GM12878 (cell line): ENCODE data around the gene CACNA1D. TPM values are rescaled to one million over a fixed set of nuclear protein-coding genes. Genes with fewer than 3 reads are reported as not detected.

Experiments
- ATAC-seq: fragments of 200-7000 bp; cut with Tn5 transposase; 3 replicates; pipeline ENCODE4 v1.9.1; 2020; ENCODE audit warnings: mild to moderate bottlenecking, moderate library complexity
- BruUV-seq: library from RNA; stranded (reverse); fragments of 400-500 nt; replicated peaks from 2 replicates; lab custom pipeline; 2021; lab: Mats Ljungman, UMichigan
- CTCF ChIA-PET: fragments of 300-600 bp; sonication (Branson Sonifier 250); formaldehyde crosslinking; extraction: SDS; loops from one replicate; lab custom pipeline; 2021; ENCODE audit warnings: inconsistent platforms; lab: Yijun Ruan, JAX
- POLR2A ChIA-PET: fragments of 350-600 bp; formaldehyde crosslinking; extraction: SDS; loops from one replicate; lab custom pipeline; 2021; ENCODE audit warnings: inconsistent platforms; lab: Charles Lee
- RAD21 ChIA-PET: fragments of 300-600 bp; sonication (Branson Sonifier 250); formaldehyde crosslinking; loops from one replicate; lab custom pipeline; 2023; ENCODE audit warnings: antibody characterized with exemption; ENCODE audit not compliant: unreplicated experiment; lab: Charles Lee
- SMC1A ChIA-PET: fragments of 300-600 bp; sonication (Branson Sonifier 250); formaldehyde crosslinking; loops from one replicate; lab custom pipeline; 2023; ENCODE audit not compliant: unreplicated experiment, uncharacterized antibody; lab: Charles Lee
- DNase-seq: peaks from one replicate; pipeline ENCODE4 v3.0.0-alpha.2; 2011; ENCODE audit warnings: low read depth, low spot score
- FAIRE-seq: peaks from 3 replicates; lab custom pipeline; 2011; peaks lifted over from hg19 to GRCh38; lab: Jason Lieb, UNC
- H2AFZ ChIP-seq: 2 replicates; pipeline ENCODE4 v1.6.0; 2011; ENCODE audit warnings: low read depth, low read length, control low read depth; ENCODE audit not compliant: control insufficient read depth
- H3K27ac ChIP-seq: 2 replicates; pipeline ENCODE4 v1.5.1; 2011; ENCODE audit warnings: control low read depth; ENCODE audit not compliant: control insufficient read depth, insufficient read depth
- H3K27me3 ChIP-seq, 2 experiments: replicated peaks in 1 of 2; 2 replicates each; pipeline versions ENCODE4 v1.6.0 to v1.6.1; 2011; ENCODE audit warnings: low read length in 1 of 2; ENCODE audit not compliant: control insufficient read depth in 2 of 2, insufficient read depth in 2 of 2
- H3K36me3 ChIP-seq, 2 experiments: 2 replicates each; pipeline ENCODE4 v1.5.1; 2011; ENCODE audit warnings: low read length in 1 of 2; ENCODE audit not compliant: control insufficient read depth in 2 of 2, insufficient read depth in 2 of 2
- H3K4me1 ChIP-seq: 2 replicates; pipeline ENCODE4 v1.6.1; 2011; ENCODE audit warnings: mild to moderate bottlenecking, low read length, moderate library complexity, mixed read lengths; ENCODE audit not compliant: control insufficient read depth, insufficient read depth
- H3K4me2 ChIP-seq: 2 replicates; pipeline ENCODE4 v1.6.0; 2011; ENCODE audit warnings: control low read depth; ENCODE audit not compliant: control insufficient read depth, insufficient read depth
- H3K4me3 ChIP-seq: fragments of 200-600 bp; sonication (generic); 2 replicates; pipeline ENCODE4 v1.5.1; 2016
- H3K79me2 ChIP-seq: 2 replicates; pipeline ENCODE4 v1.6.0; 2011; ENCODE audit warnings: low read length; ENCODE audit not compliant: control insufficient read depth, insufficient read depth
- H3K9ac ChIP-seq: 2 replicates; pipeline ENCODE4 v1.8.0; 2011; ENCODE audit warnings: low read length, control low read depth, mixed read lengths; ENCODE audit not compliant: control insufficient read depth, insufficient read depth
- H3K9me3 ChIP-seq: replicated peaks from 3 replicates; pipeline ENCODE4 v1.5.1; 2011; ENCODE audit warnings: mild to moderate bottlenecking, low read length; ENCODE audit not compliant: control insufficient read depth, insufficient read depth
- H4K20me1 ChIP-seq: 2 replicates; pipeline ENCODE4 v1.6.0; 2011; ENCODE audit not compliant: control insufficient read depth, insufficient read depth
- ATF3 ChIP-seq: IDR thresholded peaks from 2 replicates; pipeline ENCODE4 v1.6.1; 2011; ENCODE audit warnings: low read depth, mild to moderate bottlenecking, low read length, moderate library complexity, borderline replicate concordance; ENCODE audit errors: extremely low read depth
- BRCA1 ChIP-seq: IDR thresholded peaks from 2 replicates; pipeline ENCODE4 v1.6.1; 2011; ENCODE audit warnings: low read depth, low read length, improper control_type of control experiment
- CREM ChIP-seq: IDR thresholded peaks from 2 replicates; pipeline ENCODE4 v1.6.1; 2014; ENCODE audit warnings: antibody characterized with exemption, low read depth
- MXI1 ChIP-seq: fragments of 150-350 bp; IDR thresholded peaks from 2 replicates; pipeline ENCODE4 v1.6.1; 2011; ENCODE audit warnings: low read depth, mild to moderate bottlenecking, inconsistent platforms, low read length, improper control_type of control experiment
- SREBF1 ChIP-seq: IDR thresholded peaks from 2 replicates; pipeline ENCODE4 v1.6.1; 2012; ENCODE audit warnings: mild to moderate bottlenecking, low read length
- USF1 ChIP-seq: IDR thresholded peaks from 2 replicates; pipeline ENCODE4 v1.6.1; 2011; ENCODE audit warnings: borderline replicate concordance, low read depth, mild to moderate bottlenecking, moderate library complexity, mixed read lengths, low read length; ENCODE audit not compliant: insufficient read depth; ENCODE audit errors: extremely low read length
- ZBTB33 ChIP-seq: fragments of 450-650 bp; IDR thresholded peaks from 2 replicates; pipeline ENCODE4 v1.6.1; 2017; ENCODE audit warnings: mild to moderate bottlenecking
- ZNF592 ChIP-seq: fragments of 450-650 bp; IDR thresholded peaks from 2 replicates; pipeline ENCODE4 v1.6.1; 2017; ENCODE audit warnings: mild to moderate bottlenecking, moderate library complexity
- ZNF622 ChIP-seq: fragments of 450-650 bp; IDR thresholded peaks from 2 replicates; pipeline ENCODE4 v1.6.1; 2017; ENCODE audit warnings: mild to moderate bottlenecking, inconsistent platforms
- WGBS: methylation state at CpG from one replicate; pipeline ENCODE4 v1.1.6; 2016; ENCODE audit warnings: low lambda C conversion rate; ENCODE audit not compliant: insufficient replicate concordance, insufficient coverage; ENCODE audit errors: missing lambda C conversion rate; 5-methylcytosine and 5-hydroxymethylcytosine counted together
- in situ Hi-C: fragments of 300-500 bp; cut with MboI; formaldehyde crosslinking; loops from 9 replicates; pipeline ENCODE4 v1.14.3; 2018; ENCODE audit warnings: mixed read lengths
- intact Hi-C: fragments of 100-400 bp; cut with micrococcal nuclease; formaldehyde crosslinking; loops from one replicate; pipeline ENCODE4 v1.14.2; 2022; ENCODE audit not compliant: unreplicated experiment
- polyA plus RNA-seq, 11 experiments: library from polyadenylated mRNA; depleted of rRNA in 4 of 11; unstranded in 6 of 11; stranded (reverse) in 5 of 11; fragments of >200 nt; fragmentation: Nextera tagmentation in 4 of 11; fragmentation: Illumina TruSeq in 1 of 11; extraction: Ambion mirVana in 4 of 11; extraction: Trizol in 1 of 11; gene quantifications; 1 replicate in 1 of 11; 2 replicates in 10 of 11; pipeline versions ENCODE4 v1.2.1 to v1.2.3, GENCODE V29; 2011 to 2016; ENCODE audit warnings: inconsistent platforms in 2 of 11, missing spikeins in 2 of 11, low read depth in 1 of 11
- total RNA-seq, 4 experiments: library from RNA; depleted of rRNA in 3 of 4; stranded (reverse); fragments of >200 nt in 3 of 4; fragmentation: Illumina TruSeq in 1 of 4; extraction: Trizol in 1 of 4; gene quantifications; 2 replicates each; pipeline versions ENCODE4 v1.2.1 to v1.2.3, GENCODE V29; 2013 to 2021

Gene CACNA1D
- total and polyA plus RNA-seq, 10 of the 15 experiments (the other 5 are each of a cell fraction or from before 2014, with no cell fraction given) = 0.21 to 24.4 (median 1.6) TPM

GRCh38 chr3:53823026-53823955 is 328.9 kb downstream of the CACNA1D start (continued):
- TF ChIP-seq USF1 = no peak
- TF ChIP-seq ZNF622 = no peak
- no peak for TF ChIP-seq CREM

- no peak overlapping the region for H3K27ac ChIP-seq
- no peaks in the 10 kb centered on the region for H3K79me2 ChIP-seq
- H3K27me3 ChIP-seq = no peaks in the 10 kb centered on the region
- BruUV-seq = no TSS peak
- peaks cover 2 to 4% of the 10 kb centered on the region in 2 experiments; a peak in 3 of 4 replicates for H3K36me3 ChIP-seq
- ATAC-seq = no peak
- ChIA-PET SMC1A (no interaction called here), POLR2A (no interaction called here), CTCF (no interaction called here), RAD21 (no interaction called here)
- in situ Hi-C loops = no loop called here
- no peaks in the 10 kb centered on the region for H3K9me3 ChIP-seq
- WGBS = 48% methylated on average over 10 of the region's 10 CpGs
- no peak overlapping the region for H3K4me3 ChIP-seq
- FAIRE-seq = no peak
- intact Hi-C loops = no loop called here
- DNase-seq = no peak
- H2AFZ ChIP-seq = no peak overlapping the region
- H3K4me1 ChIP-seq = no peaks in the 10 kb centered on the region
- no peak overlapping the region for H3K4me2 ChIP-seq
- no peak overlapping the region for H3K9ac ChIP-seq
- H4K20me1 ChIP-seq = no peaks in the 10 kb centered on the region
- TF ChIP-seq ZNF592 = no peak
- no peak for TF ChIP-seq ZNF622
- no peak for TF ChIP-seq SREBF1
- TF ChIP-seq MXI1 = no peak
- TF ChIP-seq BRCA1 = no peak
- TF ChIP-seq ZBTB33 = no peak
- no peak for TF ChIP-seq ATF3
These were observed 329.7 kb downstream of the CACNA1D start for GRCh38 chr3:53823956-53824657.
